ENCODE data around the gene STK24. TPM values are rescaled to one million over a fixed set of nuclear protein-coding genes. Genes with fewer than 3 reads are reported as not detected.
"Not testable (repeated sequence)": the region's sequence is repeated elsewhere in the genome, so short reads cannot be mapped to it uniquely, and the experiment has no call there.

STK24 gene
- 94.6 TPM for total RNA-seq
- long read RNA-seq, full-length matches to known transcripts: 88 of 104 reads
- long read RNA-seq, partial matches to known transcripts: 3 of 104 reads
- long read RNA-seq, other reads (novel, unspliced or antisense): 13 of 104 reads

DNA sequence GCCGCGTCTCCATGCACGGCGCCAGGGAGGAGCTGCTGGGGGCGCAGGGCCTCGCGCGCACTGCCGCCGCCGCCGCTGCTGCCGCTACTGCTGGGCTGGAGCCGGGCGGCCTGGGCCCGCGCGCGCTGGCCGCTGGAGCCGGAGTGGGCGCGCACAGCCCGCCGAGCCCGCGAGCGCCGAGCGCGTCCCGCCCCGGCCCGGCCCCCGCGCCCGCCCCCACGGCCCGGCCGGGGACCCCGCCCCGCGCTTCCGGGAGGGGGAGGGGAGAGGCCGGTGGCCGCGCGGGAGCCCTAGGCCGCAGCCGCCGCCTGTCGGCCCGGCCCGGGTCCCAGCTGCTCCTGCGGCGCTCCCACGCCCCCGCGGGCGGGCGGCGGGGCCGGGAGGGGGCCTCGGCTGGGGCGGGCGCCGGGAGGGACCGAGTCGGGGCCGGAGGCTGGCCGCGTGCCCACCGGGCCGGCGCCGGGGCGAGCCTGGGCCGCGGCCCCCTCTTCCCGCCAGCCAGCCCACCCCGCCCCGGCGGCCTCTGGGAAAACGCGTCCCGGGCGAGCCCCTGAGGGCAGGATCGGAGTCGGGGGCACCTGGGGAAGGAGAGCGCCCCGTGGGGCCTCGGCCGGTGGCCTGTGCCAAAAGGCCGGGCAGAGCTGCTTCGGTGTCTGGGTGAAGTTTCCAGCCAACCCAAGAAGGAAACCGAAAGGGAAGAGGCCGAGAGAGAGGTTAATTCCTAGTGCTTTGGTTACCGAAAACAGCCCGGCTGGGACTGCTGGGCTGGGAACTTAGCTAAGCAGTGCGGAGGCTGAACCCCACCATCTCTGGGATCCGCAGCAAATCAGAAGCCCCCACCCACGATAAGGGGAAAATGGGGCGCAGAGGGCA lies at the start of gene STK24:
Gene STK24, minus strand, starts transcription at position 145 of the 873 bp plus-strand sequence. CDS start 321 bp downstream, outside the sequence.
- intact Hi-C loops (cut with DNase I): no loop called here
- TF ChIP-seq, protein P1, sequence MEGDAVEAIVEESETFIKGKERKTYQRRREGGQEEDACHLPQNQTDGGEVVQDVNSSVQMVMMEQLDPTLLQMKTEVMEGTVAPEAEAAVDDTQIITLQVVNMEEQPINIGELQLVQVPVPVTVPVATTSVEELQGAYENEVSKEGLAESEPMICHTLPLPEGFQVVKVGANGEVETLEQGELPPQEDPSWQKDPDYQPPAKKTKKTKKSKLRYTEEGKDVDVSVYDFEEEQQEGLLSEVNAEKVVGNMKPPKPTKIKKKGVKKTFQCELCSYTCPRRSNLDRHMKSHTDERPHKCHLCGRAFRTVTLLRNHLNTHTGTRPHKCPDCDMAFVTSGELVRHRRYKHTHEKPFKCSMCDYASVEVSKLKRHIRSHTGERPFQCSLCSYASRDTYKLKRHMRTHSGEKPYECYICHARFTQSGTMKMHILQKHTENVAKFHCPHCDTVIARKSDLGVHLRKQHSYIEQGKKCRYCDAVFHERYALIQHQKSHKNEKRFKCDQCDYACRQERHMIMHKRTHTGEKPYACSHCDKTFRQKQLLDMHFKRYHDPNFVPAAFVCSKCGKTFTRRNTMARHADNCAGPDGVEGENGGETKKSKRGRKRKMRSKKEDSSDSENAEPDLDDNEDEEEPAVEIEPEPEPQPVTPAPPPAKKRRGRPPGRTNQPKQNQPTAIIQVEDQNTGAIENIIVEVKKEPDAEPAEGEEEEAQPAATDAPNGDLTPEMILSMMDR (IDR thresholded peaks at IDR 0.05): no peak
- Histone ChIP-seq H3K27me3 (no peaks in the 10 kb centered on the region), H3K9me3 (no peaks in the 10 kb centered on the region), H3K4me1 (peaks cover 35% of the 10 kb centered on the region), H3K27ac (peak within 1 kb of the TSS; percentile 94), H3K36me3 (no peaks in the 10 kb centered on the region), H3K4me3 (peak within 1 kb of the TSS; percentile 94)
- ATAC-seq: peak; percentile 89
- DNase-seq: peak; percentile 87

DNA sequence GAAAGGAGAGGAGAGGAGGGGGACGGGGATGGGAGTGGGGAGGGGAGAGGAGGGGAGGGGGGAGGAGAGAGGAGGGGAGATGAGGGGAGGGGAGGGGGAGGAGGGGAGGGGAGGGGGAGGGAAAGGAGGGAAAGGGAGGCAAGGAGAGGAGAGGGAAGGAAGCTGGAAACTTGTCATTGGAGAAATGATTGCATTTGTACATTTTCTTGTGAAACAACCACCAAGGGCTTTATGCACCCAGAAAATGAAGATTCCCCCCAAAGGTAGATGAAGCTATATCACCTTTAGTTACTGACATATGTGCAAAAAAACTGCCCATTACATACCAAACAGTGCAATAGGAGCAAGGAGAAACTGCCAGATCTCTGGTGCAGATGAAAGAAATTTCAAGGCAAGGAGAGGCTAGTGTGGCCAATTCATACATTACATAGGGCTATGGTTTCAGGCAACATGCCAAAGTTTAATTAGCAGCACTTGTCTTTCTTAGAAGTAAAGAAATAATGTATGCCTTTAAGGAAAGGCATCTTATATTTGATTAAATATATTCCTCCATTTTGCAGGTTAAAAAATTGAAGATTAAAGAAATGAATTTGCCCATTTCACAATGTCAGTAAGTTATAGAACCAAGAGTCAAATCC lies 49.5 kb upstream of the STK24 start:
- Histone ChIP-seq H3K27me3 (no peaks in the 10 kb centered on the region), H3K4me1 (no peaks in the 10 kb centered on the region), H3K9me3 (no peaks in the 10 kb centered on the region), H3K27ac (no peak overlapping the region), H3K36me3 (no peaks in the 10 kb centered on the region), H3K4me3 (no peak overlapping the region)
- intact Hi-C loops (cut with DNase I): no loop called here
- no peak for ATAC-seq
- DNase-seq: no peak
- TF ChIP-seq, protein P1 (IDR thresholded peaks at IDR 0.05): no peak

DNA sequence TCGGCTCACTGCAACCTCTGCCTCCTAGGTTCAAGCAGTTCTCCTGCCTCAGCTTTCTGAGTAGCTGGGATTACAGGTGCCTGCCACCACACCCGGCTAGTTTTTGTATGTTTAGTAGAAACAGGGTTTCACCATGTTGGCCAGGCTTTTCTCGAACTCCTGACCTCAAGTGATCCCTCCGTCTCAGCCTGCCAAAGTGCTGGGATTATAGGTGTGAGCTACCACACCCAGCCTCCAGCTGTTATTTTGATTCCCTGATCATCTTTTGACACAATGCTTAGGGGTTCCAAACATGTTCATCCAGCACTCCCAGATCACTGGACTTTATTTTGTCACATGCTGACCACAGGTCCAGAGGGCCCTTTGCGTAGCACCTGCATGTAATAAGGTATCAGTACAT lies 47.7 kb upstream of the STK24 start:
- H3K27me3 ChIP-seq; DNase-seq; ATAC-seq; H3K4me3 ChIP-seq; H3K27ac ChIP-seq; H3K36me3 ChIP-seq; H3K9me3 ChIP-seq; H3K4me1 ChIP-seq; intact Hi-C loops (cut with DNase I): not testable (repeated sequence)

DNA sequence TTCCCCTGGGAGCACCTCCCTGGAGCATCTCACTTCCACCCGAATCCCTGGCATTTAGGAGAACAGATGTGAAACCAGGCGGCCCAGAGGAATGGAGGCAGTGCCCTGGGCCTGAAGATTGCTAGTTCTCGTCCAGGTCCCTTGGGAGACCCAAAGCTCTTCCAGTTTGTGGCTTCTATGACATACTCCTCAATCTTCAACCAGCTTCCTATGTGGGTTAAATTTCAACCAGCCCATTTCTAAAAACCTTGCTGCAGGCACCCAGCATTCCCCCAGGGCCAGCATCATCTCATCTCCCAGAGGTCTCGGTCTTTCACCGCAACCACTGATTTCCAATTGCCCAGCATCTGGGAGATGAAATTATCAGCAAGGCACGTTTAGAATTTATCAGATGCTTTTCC lies 46.0 kb upstream of the STK24 start:
- H3K4me1 ChIP-seq: no peaks in the 10 kb centered on the region
- intact Hi-C loops (cut with DNase I): no loop called here
- H3K27me3 ChIP-seq: no peaks in the 10 kb centered on the region
- TF ChIP-seq, protein P1 (IDR thresholded peaks at IDR 0.05): no peak
- H3K27ac ChIP-seq: no peak overlapping the region
- no peak overlapping the region for H3K4me3 ChIP-seq
- ATAC-seq: no peak
- no peaks in the 10 kb centered on the region for H3K36me3 ChIP-seq
- no peaks in the 10 kb centered on the region for H3K9me3 ChIP-seq
- no peak for DNase-seq

- H3K4me3 ChIP-seq: no peak overlapping the region
- DNase-seq (no peak), ATAC-seq (no peak)
- TF ChIP-seq, protein P1 (IDR thresholded peaks at IDR 0.05): no peak
- H3K27me3 ChIP-seq: no peaks in the 10 kb centered on the region
- H3K36me3 ChIP-seq: no peaks in the 10 kb centered on the region
- intact Hi-C loops (cut with DNase I): no loop called here
- no peak overlapping the region for H3K27ac ChIP-seq
- H3K4me1 ChIP-seq: no peaks in the 10 kb centered on the region
- H3K9me3 ChIP-seq: no peaks in the 10 kb centered on the region
These were observed 42.6 kb upstream of the STK24 start for GRCh38 chr13:98619556-98619955.

GRCh38 chr13:98615595-98615994 lies 38.7 kb upstream of the STK24 start:
- H3K36me3 ChIP-seq; H3K27me3 ChIP-seq; H3K9me3 ChIP-seq; H3K27ac ChIP-seq; H3K4me1 ChIP-seq; DNase-seq; H3K4me3 ChIP-seq; intact Hi-C loops (cut with DNase I); ATAC-seq: not testable (repeated sequence)

All from upper lobe of right lung (tissue), 1 donor.